Measurements from ENCODE around the gene LRRC25. TPM values are rescaled to one million over a fixed set of nuclear protein-coding genes. Genes with fewer than 3 reads are reported as not detected.
"Not testable (repeated sequence)": the region's sequence is repeated elsewhere in the genome, so short reads cannot be mapped to it uniquely, and the experiment has no call there.

LRRC25 gene
- total RNA-seq, 6 donors from 2014 or later: 4.0 to 49.4 (median 24.0) TPM

DNA sequence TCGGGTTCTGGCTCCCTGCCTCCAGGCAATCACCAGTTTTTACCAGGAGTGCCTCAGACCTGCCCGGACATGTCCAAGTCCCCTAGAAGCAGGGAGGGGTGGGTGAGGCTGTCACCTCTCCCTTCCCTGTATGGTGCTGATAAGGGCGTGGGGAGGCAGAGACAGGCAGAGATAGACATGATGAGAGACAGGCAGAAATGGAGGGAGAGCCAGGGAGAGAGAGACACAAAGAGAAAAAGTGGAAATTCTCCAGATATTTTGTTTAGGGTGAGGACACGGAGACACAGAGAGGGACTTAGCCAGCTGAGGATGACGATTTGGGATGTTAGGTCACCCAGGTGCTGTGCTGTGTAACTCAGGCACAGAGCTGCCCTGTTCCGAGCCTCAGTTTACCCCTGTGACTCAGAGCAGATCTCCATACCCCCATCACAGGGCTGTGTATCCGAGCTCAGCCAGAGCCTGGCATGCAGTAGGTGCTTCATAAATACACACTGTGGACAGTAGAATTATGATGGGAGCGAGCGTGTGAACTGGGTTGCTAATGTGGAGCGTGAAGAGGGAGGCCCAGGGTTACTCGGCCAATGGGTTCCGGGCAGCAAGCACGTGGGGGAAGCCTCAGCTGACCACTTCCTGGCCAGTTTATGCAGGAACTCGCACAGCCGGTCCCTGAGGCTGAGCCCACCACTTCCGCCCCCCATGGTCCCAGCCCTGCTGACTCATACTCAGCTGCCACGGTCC lies 23.4 kb downstream of the LRRC25 start:
- peak; percentile 95 to 97 for ATAC-seq (ENCODE audit: low FRiP score in 2 of 2)
- Histone ChIP-seq H3K36me3 (no peaks in the 10 kb centered on the region), H3K4me1 (peaks cover 25 to 60% (median 38%) of the 10 kb centered on the region in 4 donors)

DNA sequence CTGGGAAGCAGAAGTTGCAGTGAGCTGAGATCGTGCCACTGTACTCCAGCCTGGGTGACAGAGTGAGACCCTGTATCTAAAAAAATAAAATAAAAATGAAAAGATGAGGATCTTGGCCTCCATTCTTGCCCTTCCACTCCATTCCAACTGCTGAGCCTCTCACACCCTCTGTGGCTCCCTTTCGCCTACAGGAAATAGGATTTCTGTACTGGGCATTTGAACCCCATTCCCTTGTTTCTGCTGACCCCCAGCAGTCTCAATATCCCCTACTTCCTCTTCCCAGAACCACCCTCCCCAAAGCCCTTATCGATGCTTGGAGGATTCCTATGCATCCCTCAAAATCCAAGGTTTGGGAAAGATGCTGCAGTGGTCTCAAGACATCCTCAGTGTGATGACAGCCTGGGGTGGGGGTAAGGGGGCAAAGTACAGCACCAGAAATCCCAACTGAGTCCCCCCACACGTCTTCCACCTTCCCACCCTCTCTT lies 24.0 kb downstream of the LRRC25 start:
- WGBS, 2 donors: 54 to 68% methylated on average over 3 to 4 of the region's 4 CpGs
- Histone ChIP-seq H3K4me3 (no peak overlapping the region), H3K27me3 (no peaks in the 10 kb centered on the region), H3K4me1 (peaks cover 25 to 60% (median 36%) of the 10 kb centered on the region in 4 donors), H3K36me3 (no peaks in the 10 kb centered on the region), H3K27ac (peak overlapping the region; percentile 65 to 87 (median 83)), H3K9me3 (no peaks in the 10 kb centered on the region)
- no peak for TF ChIP-seq EP300 (IDR thresholded peaks at IDR 0.05)
- TF ChIP-seq POLR2AphosphoS5 (IDR thresholded peaks at IDR 0.05): no peak
- no peak for TF ChIP-seq POLR2A (IDR thresholded peaks at IDR 0.05)
- ATAC-seq (ENCODE audit: low FRiP score in 2 of 2): no peak
- DNase-seq: no peak

More for the DNA sequence above, 23.4 kb downstream of the LRRC25 start:
- Histone ChIP-seq H3K4me3 (no peak overlapping the region), H3K9me3 (no peaks in the 10 kb centered on the region), H3K27me3 (no peaks in the 10 kb centered on the region), H3K27ac (peak overlapping the region; percentile 65 to 87 (median 83))
- WGBS, 2 donors: 18 to 51% methylated on average over 6 to 17 of the region's 17 CpGs
- TF ChIP-seq EP300 (IDR thresholded peaks at IDR 0.05) (peak; percentile 62 to 98 (median 87)), POLR2AphosphoS5 (IDR thresholded peaks at IDR 0.05) (peak; percentile 93 to 98), POLR2A (IDR thresholded peaks at IDR 0.05) (peak in 1 of 4 donors; percentile 52), CTCF (IDR thresholded peaks at IDR 0.05) (no peak)
- peak; percentile 87 to 98 for DNase-seq

GRCh38 chr19:18368504-18369222 lies 28.8 kb downstream of the LRRC25 start:
- DNase-seq: peak in 1 of 2 donors; percentile 67
- H3K9me3 ChIP-seq: no peaks in the 10 kb centered on the region
- H3K27ac ChIP-seq: peak overlapping the region in 3 of 4 donors; percentile 39 to 75 (median 69)
- no peak overlapping the region for H3K4me3 ChIP-seq
- no peaks in the 10 kb centered on the region for H3K27me3 ChIP-seq
- peaks cover 24 to 40% (median 31%) of the 10 kb centered on the region in 4 donors for H3K4me1 ChIP-seq
- H3K36me3 ChIP-seq: peaks cover 0 to 1% (median 0%) of the 10 kb centered on the region in 4 donors
- 67% methylated on average over 1 to 15 of the region's 15 CpGs for WGBS, 2 donors
- TF ChIP-seq EP300 (IDR thresholded peaks at IDR 0.05) (peak in 1 of 4 donors; percentile 64), POLR2AphosphoS5 (IDR thresholded peaks at IDR 0.05) (no peak)
- ATAC-seq (ENCODE audit: low FRiP score in 2 of 2): peak in 1 of 2 donors; percentile 12

- Histone ChIP-seq H3K36me3 (peaks cover 0 to 14% (median 0%) of the 10 kb centered on the region in 4 donors), H3K4me1 (peaks cover 20 to 36% (median 25%) of the 10 kb centered on the region in 4 donors), H3K4me3 (no peak overlapping the region), H3K9me3 (no peaks in the 10 kb centered on the region), H3K27ac (peak overlapping the region; percentile 81 to 86 (median 84)), H3K27me3 (no peaks in the 10 kb centered on the region)
- peak in 1 of 2 donors; percentile 37 for ATAC-seq (ENCODE audit: low FRiP score in 2 of 2)
- WGBS, 2 donors: 61 to 74% methylated on average over 2 of the region's 2 CpGs
- TF ChIP-seq EP300 (IDR thresholded peaks at IDR 0.05) (no peak), POLR2A (IDR thresholded peaks at IDR 0.05) (no peak), CTCF (IDR thresholded peaks at IDR 0.05) (no peak), POLR2AphosphoS5 (IDR thresholded peaks at IDR 0.05) (no peak)
- peak in 1 of 2 donors; percentile 34 for DNase-seq
Measured at GRCh38 chr19:18366021-18366435, 31.4 kb downstream of the LRRC25 start.

DNA sequence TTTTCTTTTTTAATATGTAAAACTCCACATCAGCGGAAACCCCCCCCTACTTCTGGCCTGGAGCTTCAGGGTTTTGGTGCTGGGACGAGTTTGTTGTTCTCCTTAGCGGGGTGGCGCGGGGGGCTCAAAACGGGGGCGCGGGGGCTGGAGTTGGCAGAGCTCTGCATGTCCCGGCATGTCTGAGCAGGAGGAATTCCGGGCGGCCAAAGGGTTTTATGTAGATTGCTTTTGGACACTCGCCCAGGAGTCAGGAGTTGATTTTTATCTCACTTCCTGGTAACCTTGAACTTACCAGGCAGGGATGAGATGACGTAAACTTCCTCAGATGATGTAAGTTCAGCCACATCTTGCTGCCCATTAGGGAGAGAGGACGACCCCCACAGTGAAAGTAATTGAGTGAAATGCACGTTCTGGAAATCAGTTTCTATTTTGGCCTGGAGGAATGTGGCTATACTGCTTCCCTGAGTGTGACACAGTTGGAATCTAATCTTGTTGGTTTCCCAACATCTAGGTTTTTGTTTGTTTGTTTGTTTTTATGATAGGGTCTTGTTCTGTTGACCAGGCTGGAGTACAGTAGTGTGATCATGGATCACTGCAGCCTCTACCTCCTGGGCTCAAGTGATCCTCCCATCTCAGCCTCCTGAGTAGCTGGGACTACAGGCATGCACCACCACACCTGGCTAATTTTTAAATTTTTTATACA lies 32.4 kb downstream of the LRRC25 start:
- peak; percentile 58 to 97 for TF ChIP-seq POLR2AphosphoS5 (IDR thresholded peaks at IDR 0.05)
- no peak for TF ChIP-seq CTCF (IDR thresholded peaks at IDR 0.05)
- peak; percentile 74 to 97 (median 87) for TF ChIP-seq EP300 (IDR thresholded peaks at IDR 0.05)
- TF ChIP-seq POLR2A (IDR thresholded peaks at IDR 0.05): peak in 1 of 4 donors; percentile 22
- H3K27me3 ChIP-seq: no peaks in the 10 kb centered on the region
- H3K9me3 ChIP-seq: no peaks in the 10 kb centered on the region
- DNase-seq: peak in 1 of 2 donors; percentile 93
- peaks cover 20 to 36% (median 25%) of the 10 kb centered on the region in 4 donors for H3K4me1 ChIP-seq
- peaks cover 0 to 20% (median 0%) of the 10 kb centered on the region in 4 donors for H3K36me3 ChIP-seq
- WGBS, 2 donors: 9 to 12% methylated on average over 14 to 15 of the region's 15 CpGs
- peak overlapping the region in 2 of 4 donors; percentile 17 to 26 for H3K4me3 ChIP-seq
- peak; percentile 73 to 80 for ATAC-seq (ENCODE audit: low FRiP score in 2 of 2)
- peak overlapping the region; percentile 81 to 86 (median 84) for H3K27ac ChIP-seq

GRCh38 chr19:18364277-18364825 lies 33.1 kb downstream of the LRRC25 start:
- H3K27me3 ChIP-seq; ATAC-seq (ENCODE audit: low FRiP score in 2 of 2); DNase-seq; H3K9me3 ChIP-seq: not testable (repeated sequence)
- peaks cover 0 to 26% (median 2%) of the 10 kb centered on the region in 4 donors for H3K36me3 ChIP-seq
- H3K27ac ChIP-seq: peak overlapping the region; percentile 81 to 86 (median 84)
- peak overlapping the region in 2 of 4 donors; percentile 17 to 26 for H3K4me3 ChIP-seq
- WGBS, 2 donors: 37 to 39% methylated on average over 8 to 10 of the region's 11 CpGs
- peaks cover 20 to 34% (median 25%) of the 10 kb centered on the region in 4 donors for H3K4me1 ChIP-seq

All from upper lobe of left lung (tissue), 6 donors.